OCI-LY7 (cell line): Measurements from ENCODE around the gene PCDHGA5. TPM values are rescaled to one million over a fixed set of nuclear protein-coding genes. Genes with fewer than 3 reads are reported as not detected.
A peak's percentile ranks its signal among the peaks of the same experiment; 100 is the strongest.

Source experiments
- BruUV-seq: library from RNA; stranded (reverse); fragments of 400-500 nt; replicated peaks from 2 replicates; lab custom pipeline; 2021; lab: Mats Ljungman, UMichigan
- CTCF ChIA-PET: fragments of 300-600 bp; sonication (Branson Sonifier 250); formaldehyde crosslinking; loops from one replicate; lab custom pipeline; 2022; ENCODE audit warnings: antibody characterized with exemption; ENCODE audit not compliant: unreplicated experiment; lab: Charles Lee
- POLR2A ChIA-PET: fragments of 300-600 bp; sonication (Branson Sonifier 250); formaldehyde crosslinking; loops from one replicate; lab custom pipeline; 2022; ENCODE audit warnings: antibody characterized with exemption; lab: Charles Lee
- DNase-seq: peaks from one replicate; pipeline ENCODE4 v3.0.0-alpha.2; 2015; ENCODE audit warnings: low spot score
- H2AFZ ChIP-seq: fragments of 200-600 bp; sonication (generic), shearing (Covaris generic); 2 replicates; pipeline ENCODE4 v1.6.1; 2014; ENCODE audit warnings: mild to moderate bottlenecking, antibody characterized with exemption, low read length, moderate library complexity
- H3K27ac ChIP-seq: fragments of 200-600 bp; sonication (generic); 2 replicates; pipeline ENCODE4 v1.5.1; 2014; ENCODE audit warnings: mixed run types, low read depth, mild to moderate bottlenecking, moderate library complexity, low read length, inconsistent platforms; ENCODE audit not compliant: poor library complexity, severe bottlenecking
- H3K36me3 ChIP-seq: fragments of 200-600 bp; sonication (generic); 2 replicates; pipeline ENCODE4 v1.6.1; 2014; ENCODE audit warnings: mild to moderate bottlenecking, antibody characterized with exemption, low read length, moderate library complexity, mixed read lengths; ENCODE audit not compliant: insufficient read depth
- H3K4me1 ChIP-seq: fragments of 200-600 bp; sonication (generic); 2 replicates; pipeline ENCODE4 v1.5.1; 2014; ENCODE audit warnings: mild to moderate bottlenecking, low read length; ENCODE audit not compliant: insufficient read depth, poor library complexity, severe bottlenecking
- H3K4me2 ChIP-seq: fragments of 200-600 bp; sonication (generic); 2 replicates; pipeline ENCODE4 v1.6.1; 2014; ENCODE audit warnings: mild to moderate bottlenecking, low read length
- H3K4me3 ChIP-seq: fragments of 200-600 bp; sonication (generic); 2 replicates; pipeline ENCODE4 v1.5.1; 2014; ENCODE audit warnings: mild to moderate bottlenecking, low read depth, low read length; ENCODE audit not compliant: poor library complexity, severe bottlenecking
- H3K79me2 ChIP-seq: fragments of 200-600 bp; sonication (generic); 2 replicates; pipeline ENCODE4 v1.6.1; 2016; ENCODE audit warnings: low read depth, mild to moderate bottlenecking, low read length, moderate library complexity, mixed read lengths; ENCODE audit not compliant: insufficient read depth
- H3K9me2 ChIP-seq: fragments of 200-600 bp; sonication (generic); 2 replicates; pipeline ENCODE4 v1.6.1; 2016; ENCODE audit warnings: mild to moderate bottlenecking, low read length, mixed read lengths; ENCODE audit not compliant: insufficient read depth
- H3K9me3 ChIP-seq: fragments of 200-600 bp; sonication (generic); 2 replicates; pipeline ENCODE4 v1.6.1; 2014; ENCODE audit warnings: mild to moderate bottlenecking, mixed run types, low read length, mixed read lengths
- H4K20me1 ChIP-seq: fragments of 200-600 bp; sonication (generic); 2 replicates; pipeline ENCODE4 v1.6.1; 2014; ENCODE audit warnings: mild to moderate bottlenecking, antibody characterized with exemption, low read length, moderate library complexity, mixed read lengths; ENCODE audit not compliant: insufficient read depth
- EZH2phosphoT487 ChIP-seq: fragments of 200-600 bp; sonication (generic); IDR thresholded peaks from 2 replicates; pipeline ENCODE4 v1.6.1; 2018; ENCODE audit warnings: low read depth, borderline replicate concordance, mild to moderate bottlenecking, mixed run types, antibody characterized with exemption, low read length, moderate library complexity, mixed read lengths
- intact Hi-C: fragments of 100-400 bp; cut with micrococcal nuclease; formaldehyde crosslinking; loops from one replicate; pipeline ENCODE4 v1.10.0; 2022; ENCODE audit not compliant: unreplicated experiment
- total RNA-seq, 2 experiments: library from RNA; depleted of rRNA in 1 of 2; stranded (reverse); fragments of >200 nt in 1 of 2; shearing (Covaris generic) in 1 of 2; gene quantifications; 2 replicates each; pipeline ENCODE4 v1.2.3, GENCODE V29; 2014 to 2022
- TF ChIP-seq, protein P1 (sequence below): fragments of 200-600 bp; sonication (generic); conservative IDR thresholded peaks from 2 replicates; pipeline ENCODE4 v1.5.1; 2014; ENCODE audit warnings: mild to moderate bottlenecking, antibody characterized with exemption, low read length, moderate library complexity, mixed read lengths

PCDHGA5 gene
- total RNA-seq, 2 experiments from 2014 or later = 4.9 to 5.2 TPM

DNA sequence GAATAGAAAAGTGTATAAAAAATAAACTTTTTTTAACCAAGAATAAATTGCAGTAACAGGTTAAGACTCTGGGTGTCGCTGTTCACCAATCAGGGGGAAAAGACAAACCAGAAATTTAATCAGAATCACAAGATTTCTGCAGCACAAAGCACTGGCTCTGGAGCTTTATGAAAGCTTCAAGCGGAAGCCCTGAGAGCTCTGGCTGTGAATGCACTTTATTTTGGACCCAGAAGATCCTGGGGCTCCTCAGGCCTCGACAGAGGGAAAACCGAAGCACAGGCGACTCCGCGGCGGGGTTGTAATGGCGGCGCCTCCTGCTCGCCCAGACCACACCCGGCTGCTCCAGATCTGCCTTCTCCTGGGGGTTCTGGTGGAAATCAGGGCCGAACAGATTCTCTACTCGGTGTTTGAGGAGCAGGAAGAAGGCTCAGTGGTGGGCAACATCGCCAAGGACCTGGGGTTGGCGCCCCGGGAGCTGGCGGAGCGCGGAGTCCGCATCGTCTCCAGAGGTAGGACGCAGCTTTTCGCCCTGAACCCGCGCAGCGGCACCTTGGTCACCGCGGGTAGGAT is 9.0 kb upstream of the PCDHGA5 start, which contains the start of gene PCDHGA4:
PCDHGA4 (plus strand) TSS at position 122 of the 570 bp plus-strand sequence; CDS start at position 209, 87 bp downstream.
- Histone ChIP-seq H3K9me3 (no peaks in the 10 kb centered on the region), H3K9me2 (no peaks in the 10 kb centered on the region), H4K20me1 (no peaks in the 10 kb centered on the region), H3K4me1 (peaks cover 7% of the 10 kb centered on the region), H3K79me2 (no peaks in the 10 kb centered on the region; the same call in 1 of the 2 replicates), H3K36me3 (no peaks in the 10 kb centered on the region), H3K27ac (no peak within 1 kb of the TSS), H3K4me3 (no peak within 1 kb of the TSS), H3K4me2 (peak within 1 kb of the TSS; percentile 32), H2AFZ (peak within 1 kb of the TSS; percentile 46; the same call in 1 of the 2 replicates)
- ChIA-PET CTCF (interaction anchor here (1.4 kb wide), 1 partner anchor 36 kb away, joined by 3 read pairs; no protein-coding TSS in a partner anchor), POLR2A (no interaction called here)
- no TSS peak for BruUV-seq
- TF ChIP-seq, protein P1, sequence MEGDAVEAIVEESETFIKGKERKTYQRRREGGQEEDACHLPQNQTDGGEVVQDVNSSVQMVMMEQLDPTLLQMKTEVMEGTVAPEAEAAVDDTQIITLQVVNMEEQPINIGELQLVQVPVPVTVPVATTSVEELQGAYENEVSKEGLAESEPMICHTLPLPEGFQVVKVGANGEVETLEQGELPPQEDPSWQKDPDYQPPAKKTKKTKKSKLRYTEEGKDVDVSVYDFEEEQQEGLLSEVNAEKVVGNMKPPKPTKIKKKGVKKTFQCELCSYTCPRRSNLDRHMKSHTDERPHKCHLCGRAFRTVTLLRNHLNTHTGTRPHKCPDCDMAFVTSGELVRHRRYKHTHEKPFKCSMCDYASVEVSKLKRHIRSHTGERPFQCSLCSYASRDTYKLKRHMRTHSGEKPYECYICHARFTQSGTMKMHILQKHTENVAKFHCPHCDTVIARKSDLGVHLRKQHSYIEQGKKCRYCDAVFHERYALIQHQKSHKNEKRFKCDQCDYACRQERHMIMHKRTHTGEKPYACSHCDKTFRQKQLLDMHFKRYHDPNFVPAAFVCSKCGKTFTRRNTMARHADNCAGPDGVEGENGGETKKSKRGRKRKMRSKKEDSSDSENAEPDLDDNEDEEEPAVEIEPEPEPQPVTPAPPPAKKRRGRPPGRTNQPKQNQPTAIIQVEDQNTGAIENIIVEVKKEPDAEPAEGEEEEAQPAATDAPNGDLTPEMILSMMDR = peak; percentile 98
- TF ChIP-seq EZH2phosphoT487 = no peak
- peak; percentile 39 for DNase-seq
- intact Hi-C loops = loop anchor here (1.0 to 10.0 kb wide), 3 partner anchors 24 to 160 kb away; partner anchors contain the start of genes PCDHB10, PCDHB11 and PCDHGA10

DNA sequence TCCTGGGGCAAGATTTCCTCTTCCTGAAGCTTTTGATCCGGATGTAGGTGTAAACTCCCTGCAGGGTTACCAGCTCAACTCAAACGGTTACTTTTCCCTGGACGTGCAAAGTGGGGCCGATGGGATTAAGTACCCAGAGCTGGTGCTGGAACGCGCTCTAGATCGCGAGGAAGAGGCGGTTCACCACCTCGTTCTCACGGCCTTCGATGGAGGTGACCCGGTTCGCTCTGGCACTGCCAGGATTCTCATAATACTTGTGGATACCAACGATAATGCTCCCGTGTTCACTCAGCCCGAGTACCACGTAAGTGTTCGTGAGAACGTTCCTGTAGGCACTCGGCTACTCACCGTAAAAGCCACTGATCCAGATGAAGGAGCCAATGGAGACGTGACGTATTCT is 8.3 kb upstream of the PCDHGA5 start:
- Histone ChIP-seq H3K79me2 (peaks cover 4% of the 10 kb centered on the region; the same call in 1 of the 2 replicates), H3K36me3 (no peaks in the 10 kb centered on the region), H3K4me1 (peaks cover 14% of the 10 kb centered on the region), H2AFZ (no peak overlapping the region), H3K9me2 (no peaks in the 10 kb centered on the region), H3K4me3 (no peak overlapping the region), H3K27ac (no peak overlapping the region), H3K4me2 (no peak overlapping the region), H3K9me3 (no peaks in the 10 kb centered on the region), H4K20me1 (no peaks in the 10 kb centered on the region)
- CTCF ChIA-PET = interaction anchor here (1.1 to 1.4 kb wide), 2 partner anchors 37 to 208 kb away, joined by 3 read pairs; no protein-coding TSS in a partner anchor
- TF ChIP-seq, protein P1 = no peak
- no peak for TF ChIP-seq EZH2phosphoT487
- intact Hi-C loops = loop anchor here (1.0 to 10.0 kb wide), 3 partner anchors 24 to 161 kb away; partner anchors contain the start of genes PCDHB10, PCDHB11 and PCDHGA10
- DNase-seq = no peak
- BruUV-seq = no TSS peak
- POLR2A ChIA-PET = no interaction called here
